GM13976 (cell line): ENCODE results near the gene JAM3.

Source experiments
- DNase-seq: peaks from one replicate; pipeline ENCODE4 v3.0.0; 2012; ENCODE audit warnings: low spot score
- CTCF ChIP-seq: IDR thresholded peaks from 2 replicates; pipeline ENCODE4 v1.5.1; 2012; ENCODE audit warnings: borderline replicate concordance, mild to moderate bottlenecking; ENCODE audit not compliant: insufficient read depth; ENCODE audit errors: extremely low read depth, missing control alignments, control extremely low read depth
- in situ Hi-C: fragments of 300-500 bp; cut with MboI; formaldehyde crosslinking; loops from one replicate; pipeline ENCODE4 v1.12.0; 2022; ENCODE audit warnings: low sequenced_read_pairs, mixed read lengths, inconsistent platforms; ENCODE audit not compliant: unreplicated experiment

JAM3 gene

GRCh38 chr11:134048028-134048427 is 20.8 kb upstream of the JAM3 start:
- no peak for DNase-seq
- no peak for TF ChIP-seq CTCF
- in situ Hi-C loops = no loop called here

- DNase-seq = no peak
- TF ChIP-seq CTCF = no peak
- in situ Hi-C loops = no loop called here
These were observed 19.6 kb upstream of the JAM3 start for GRCh38 chr11:134049303-134049702.

GRCh38 chr11:134050541-134051383 is 18.1 kb upstream of the JAM3 start:
- TF ChIP-seq CTCF = peak; percentile 88
- DNase-seq = peak; percentile 91
- in situ Hi-C loops = no loop called here

- in situ Hi-C loops = no loop called here
- no peak for TF ChIP-seq CTCF
- no peak for DNase-seq
These were observed 16.4 kb upstream of the JAM3 start for GRCh38 chr11:134052395-134052987.

GRCh38 chr11:134052988-134053945 is 15.6 kb upstream of the JAM3 start:
- in situ Hi-C loops = no loop called here
- TF ChIP-seq CTCF = no peak
- no peak for DNase-seq

GRCh38 chr11:134055029-134055428 is 13.8 kb upstream of the JAM3 start:
- no peak for DNase-seq
- TF ChIP-seq CTCF = no peak
- in situ Hi-C loops = no loop called here
